PC-3 (cell line): ENCODE results near the gene NATD1. TPM values are rescaled to one million over a fixed set of nuclear protein-coding genes. Genes with fewer than 3 reads are reported as not detected.

ENCODE experiments used
- ATAC-seq: fragments of 200-7000 bp; cut with Tn5 transposase; 2 replicates; pipeline ENCODE4 v1.9.1; 2020; ENCODE audit warnings: mild to moderate bottlenecking, moderate library complexity
- BruUV-seq: library from RNA; stranded (reverse); fragments of 400-500 nt; replicated peaks from 2 replicates; lab custom pipeline; 2021; lab: Mats Ljungman, UMichigan
- CTCF ChIA-PET: fragments of 300-600 bp; sonication (Branson Sonifier 250); formaldehyde crosslinking; loops from one replicate; lab custom pipeline; 2022; ENCODE audit warnings: antibody characterized with exemption; lab: Charles Lee
- POLR2A ChIA-PET: fragments of 300-600 bp; sonication (Branson Sonifier 250); formaldehyde crosslinking; loops from one replicate; lab custom pipeline; 2022; ENCODE audit warnings: antibody characterized with exemption; ENCODE audit not compliant: unreplicated experiment; lab: Charles Lee
- DNase-seq: peaks from one replicate; pipeline ENCODE4 v3.0.0-alpha.2; 2015
- H2AFZ ChIP-seq: fragments of 300-600 bp; sonication (generic); 2 replicates; pipeline ENCODE4 v1.6.0; 2016; ENCODE audit warnings: antibody characterized with exemption, low read length
- H3F3A ChIP-seq: fragments of 300-600 bp; sonication (generic); one replicate; pipeline ENCODE4 v1.6.0; 2017; ENCODE audit warnings: antibody characterized with exemption, low read length, control low read depth, mild to moderate bottlenecking; ENCODE audit not compliant: unreplicated experiment
- H3K27ac ChIP-seq: fragments of 300-600 bp; sonication (generic); 2 replicates; pipeline ENCODE4 v1.5.1; 2016; ENCODE audit warnings: mild to moderate bottlenecking, low read length
- H3K27me3 ChIP-seq: fragments of 300-600 bp; sonication (generic); 2 replicates; pipeline ENCODE4 v1.6.1; 2016; ENCODE audit warnings: low read length, mixed read lengths
- H3K36me3 ChIP-seq: fragments of 300-600 bp; sonication (generic); 2 replicates; pipeline ENCODE4 v1.6.1; 2016; ENCODE audit warnings: low read depth, mixed run types, low read length, mixed read lengths
- H3K4me1 ChIP-seq: fragments of 300-600 bp; sonication (generic); 2 replicates; pipeline ENCODE4 v1.5.1; 2016; ENCODE audit warnings: low read length; ENCODE audit not compliant: insufficient read depth
- H3K4me2 ChIP-seq: fragments of 300-600 bp; sonication (generic); 2 replicates; pipeline ENCODE4 v1.6.0; 2016; ENCODE audit warnings: low read length
- H3K4me3 ChIP-seq: fragments of 300-600 bp; sonication (generic); 2 replicates; pipeline ENCODE4 v1.5.1; 2016; ENCODE audit warnings: mild to moderate bottlenecking, low read length, mixed read lengths
- H3K79me2 ChIP-seq: fragments of 300-600 bp; sonication (generic); 2 replicates; pipeline ENCODE4 v1.6.1; 2017; ENCODE audit warnings: low read length, mixed read lengths
- H3K9ac ChIP-seq: fragments of 300-600 bp; sonication (generic); 2 replicates; pipeline ENCODE4 v1.6.0; 2016; ENCODE audit warnings: mild to moderate bottlenecking, low read length
- H3K9me2 ChIP-seq: fragments of 300-600 bp; sonication (generic); replicated peaks from 2 replicates; pipeline ENCODE4 v1.6.1; 2016; ENCODE audit warnings: mixed run types, low read length, mixed read lengths
- H3K9me3 ChIP-seq: fragments of 300-600 bp; sonication (generic); 2 replicates; pipeline ENCODE4 v1.6.1; 2016; ENCODE audit warnings: low read length, mixed read lengths
- H4K20me1 ChIP-seq: fragments of 300-600 bp; sonication (generic); 2 replicates; pipeline ENCODE4 v1.6.1; 2016; ENCODE audit warnings: low read length, mixed read lengths
- CTCF ChIP-seq: fragments of 300-600 bp; sonication (generic); conservative IDR thresholded peaks from 2 replicates; pipeline ENCODE4 v1.5.1; 2017; ENCODE audit warnings: antibody characterized with exemption, low read depth, mild to moderate bottlenecking, low read length
- EZH2 ChIP-seq: fragments of 300-600 bp; sonication (generic); IDR thresholded peaks from one replicate; pipeline ENCODE4 v1.6.1; 2017; ENCODE audit warnings: antibody characterized with exemption, mild to moderate bottlenecking, low read length; ENCODE audit not compliant: unreplicated experiment
- EZH2phosphoT487 ChIP-seq: fragments of 300-600 bp; sonication (generic); IDR thresholded peaks from 2 replicates; pipeline ENCODE4 v1.6.1; 2018; ENCODE audit warnings: mild to moderate bottlenecking, antibody characterized with exemption, low read length, borderline replicate concordance
- intact Hi-C: fragments of 100-400 bp; cut with micrococcal nuclease; formaldehyde crosslinking; loops from 2 replicates; pipeline ENCODE4 v1.9.0; 2023
- total RNA-seq: library from RNA; depleted of rRNA; stranded (reverse); fragments of >200 nt; gene quantifications from 2 replicates; pipeline ENCODE4 v1.2.3, GENCODE V29; 2014

The NATD1 gene
- total RNA-seq, 1 experiment from 2014 or later: 0.73 TPM

DNA sequence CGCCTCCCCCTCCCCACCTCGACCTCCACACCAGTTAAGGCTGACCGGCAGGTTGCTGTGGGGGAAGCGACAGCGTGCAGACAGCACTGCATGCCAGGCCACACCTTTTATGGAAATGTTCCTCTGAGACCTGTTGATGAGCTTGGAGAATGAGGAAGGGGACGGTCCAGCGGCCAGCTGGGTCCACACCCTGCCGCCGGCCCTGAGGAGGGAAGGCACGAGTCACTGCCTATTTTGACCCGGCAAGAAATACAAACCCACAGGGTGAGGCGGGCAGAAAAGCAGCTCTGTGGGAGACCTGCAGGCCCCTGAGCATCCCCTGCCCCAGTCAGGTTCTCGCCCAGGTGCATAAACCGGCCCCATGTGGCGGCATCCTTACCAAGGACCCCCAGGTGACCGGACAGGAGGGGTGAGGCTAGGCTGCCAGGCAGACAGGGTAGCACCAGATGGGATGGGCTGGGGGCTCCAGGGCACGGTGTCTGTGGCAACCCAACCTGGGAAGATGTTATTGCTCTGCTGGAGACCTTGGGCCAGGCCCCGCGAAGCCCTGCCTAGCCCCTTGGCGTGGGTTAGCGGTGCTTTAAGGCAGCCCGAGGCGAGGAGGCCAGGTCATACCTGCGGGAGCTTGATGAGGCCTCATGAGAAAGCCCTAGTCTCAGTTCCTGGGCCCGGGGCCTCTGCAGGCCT is 12.7 kb downstream of the NATD1 start:
- Histone ChIP-seq H3K9me2 (no peaks in the 10 kb centered on the region), H3K9ac (no peak overlapping the region), H3K36me3 (no peaks in the 10 kb centered on the region), H3K79me2 (no peaks in the 10 kb centered on the region), H3F3A (no peaks in the 10 kb centered on the region), H4K20me1 (no peaks in the 10 kb centered on the region), H3K4me2 (no peak overlapping the region), H3K4me3 (no peak overlapping the region), H3K27me3 (no peaks in the 10 kb centered on the region), H2AFZ (no peak overlapping the region), H3K9me3 (no peaks in the 10 kb centered on the region), H3K27ac (no peak overlapping the region), H3K4me1 (no peaks in the 10 kb centered on the region)
- intact Hi-C loops: no loop called here
- DNase-seq (no peak), ATAC-seq (no peak)
- no TSS peak for BruUV-seq
- CTCF ChIA-PET: interaction anchor here (0.6 kb wide), 1 partner anchor 39 kb away, joined by 3 read pairs; no protein-coding TSS in a partner anchor
- no peak for TF ChIP-seq EZH2phosphoT487
- TF ChIP-seq EZH2: no peak
- TF ChIP-seq CTCF: no peak
- POLR2A ChIA-PET: no interaction called here

GRCh38 chr17:21239680-21240368 is 13.4 kb downstream of the NATD1 start:
- no peaks in the 10 kb centered on the region for H4K20me1 ChIP-seq
- H3K4me3 ChIP-seq: no peak overlapping the region
- no peak overlapping the region for H3K9ac ChIP-seq
- no peak overlapping the region for H2AFZ ChIP-seq
- no peaks in the 10 kb centered on the region for H3K9me3 ChIP-seq
- TF ChIP-seq CTCF (peak; percentile 56), EZH2 (no peak)
- H3K79me2 ChIP-seq: no peaks in the 10 kb centered on the region
- BruUV-seq: no TSS peak
- H3K4me1 ChIP-seq: no peaks in the 10 kb centered on the region
- H3K9me2 ChIP-seq: no peaks in the 10 kb centered on the region
- H3K27ac ChIP-seq: no peak overlapping the region
- no peak overlapping the region for H3K4me2 ChIP-seq
- H3K27me3 ChIP-seq: no peaks in the 10 kb centered on the region
- ATAC-seq (peak; percentile 68), DNase-seq (peak; percentile 58)
- intact Hi-C loops: no loop called here
- POLR2A ChIA-PET: no interaction called here
- H3F3A ChIP-seq: no peaks in the 10 kb centered on the region
- no peaks in the 10 kb centered on the region for H3K36me3 ChIP-seq
- CTCF ChIA-PET: interaction anchor here (0.6 kb wide), 1 partner anchor 39 kb away, joined by 3 read pairs; no protein-coding TSS in a partner anchor

GRCh38 chr17:21235921-21236320 is 17.3 kb downstream of the NATD1 start:
- no TSS peak for BruUV-seq

More at GRCh38 chr17:21235921-21236320, 17.3 kb downstream of the NATD1 start:
- no peaks in the 10 kb centered on the region for H3K9me2 ChIP-seq
- no peaks in the 10 kb centered on the region for H4K20me1 ChIP-seq
- H3K4me3 ChIP-seq: no peak overlapping the region
- CTCF ChIA-PET: no interaction called here
- H3K27ac ChIP-seq: no peak overlapping the region
- intact Hi-C loops: no loop called here
- ATAC-seq (no peak), DNase-seq (no peak)
- POLR2A ChIA-PET: no interaction called here
- no peaks in the 10 kb centered on the region for H3K9me3 ChIP-seq
- H3K79me2 ChIP-seq: no peaks in the 10 kb centered on the region
- no peaks in the 10 kb centered on the region; the same call in 1 of the 2 replicates for H3K36me3 ChIP-seq
- TF ChIP-seq CTCF: no peak
- H3K4me2 ChIP-seq: no peak overlapping the region
- no peaks in the 10 kb centered on the region for H3K27me3 ChIP-seq
- H2AFZ ChIP-seq: no peak overlapping the region
- H3K4me1 ChIP-seq: no peaks in the 10 kb centered on the region
- H3K9ac ChIP-seq: no peak overlapping the region
- H3F3A ChIP-seq: no peaks in the 10 kb centered on the region
